Activated B cell treated with CpG ODN at 0.5 μM for 24 hours (primary cell): Measurements from ENCODE around the gene TMEM176B. TPM values are rescaled to one million over a fixed set of nuclear protein-coding genes. Genes with fewer than 3 reads are reported as not detected.
"Not testable (repeated sequence)": the region's sequence is repeated elsewhere in the genome, so short reads cannot be mapped to it uniquely, and the experiment has no call there.

Experiments used
- ATAC-seq: fragments of 200-7000 bp; cut with Tn5 transposase; one replicate; pipeline ENCODE4 v1.10.0; 2021; ENCODE audit warnings: low read depth, mild to moderate bottlenecking, moderate library complexity
- CTCF ChIA-PET: fragments of 350-600 bp; sonication (Branson Sonifier 250); formaldehyde crosslinking; loops from one replicate; lab custom pipeline; 2021; ENCODE audit warnings: antibody characterized with exemption; lab: Charles Lee
- POLR2A ChIA-PET: fragments of 350-600 bp; sonication (Branson Sonifier 250); formaldehyde crosslinking; loops from one replicate; lab custom pipeline; 2021; ENCODE audit warnings: antibody characterized with exemption; lab: Charles Lee
- DNase-seq: peaks from one replicate; pipeline ENCODE4 v3.0.0; 2022
- H3K27ac Mint-ChIP-seq: one replicate; pipeline ENCODE4 v1.8.0; 2020; ENCODE audit warnings: mixed read lengths
- H3K27me3 Mint-ChIP-seq: one replicate; pipeline ENCODE4 v1.8.0; 2021; ENCODE audit warnings: mixed read lengths
- H3K36me3 Mint-ChIP-seq: one replicate; pipeline ENCODE4 v1.8.0; 2021; ENCODE audit warnings: low read depth, mixed read lengths
- H3K4me1 Mint-ChIP-seq: one replicate; pipeline ENCODE4 v1.8.0; 2021; ENCODE audit warnings: mixed read lengths
- H3K4me3 Mint-ChIP-seq: one replicate; pipeline ENCODE4 v1.8.0; 2020; ENCODE audit warnings: mild to moderate bottlenecking, mixed read lengths
- H3K9me3 Mint-ChIP-seq: one replicate; pipeline ENCODE4 v1.8.0; 2020; ENCODE audit warnings: mixed read lengths
- intact Hi-C: fragments of 100-400 bp; cut with micrococcal nuclease; formaldehyde crosslinking; loops from one replicate; pipeline ENCODE4 v1.15.1; 2024
- total RNA-seq: library from RNA; stranded (reverse); gene quantifications from 2 replicates; pipeline ENCODE4 v1.2.3, GENCODE V29; 2022
- TF ChIP-seq, protein P1 (sequence below): fragments of 200-600 bp; IDR thresholded peaks from one replicate; pipeline ENCODE4 v1.8.0; 2022; ENCODE audit warnings: antibody characterized with exemption, mild to moderate bottlenecking

Gene TMEM176B
- total RNA-seq, 1 donor from 2014 or later, result 0.47 TPM

DNA sequence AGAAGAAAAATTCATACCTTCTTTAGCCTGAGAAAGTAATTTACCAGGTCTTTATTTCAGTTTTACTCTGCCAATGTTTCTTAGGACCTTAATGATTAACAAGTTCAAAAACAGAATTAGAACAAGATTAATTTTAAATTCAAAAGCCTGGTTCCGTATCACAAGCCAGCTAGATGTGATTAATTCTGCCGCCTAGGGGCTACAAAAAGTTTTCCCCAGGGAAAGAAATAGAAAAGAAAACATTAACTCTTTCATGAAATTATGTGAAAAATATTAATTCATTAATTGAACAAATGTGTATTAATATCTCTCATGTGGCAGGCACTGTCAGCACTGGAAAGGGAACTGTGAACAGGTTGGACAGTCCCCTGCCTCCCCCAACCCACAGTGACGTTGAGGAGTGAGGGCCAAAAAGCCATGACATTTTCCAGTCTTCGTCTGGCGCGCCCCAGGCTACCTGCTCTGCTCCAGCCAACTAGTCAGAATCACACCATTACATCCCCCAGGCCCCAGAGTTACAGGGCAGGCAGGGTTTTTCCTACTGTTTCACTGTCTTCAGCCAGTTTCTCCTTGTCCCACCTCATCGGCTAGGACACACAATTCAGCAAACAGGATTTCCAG lies 20.5 kb upstream of the TMEM176B start:
- intact Hi-C loops, result no loop called here
- H3K27ac Mint-ChIP-seq, result no peak overlapping the region
- peaks cover 10% of the 10 kb centered on the region for H3K27me3 Mint-ChIP-seq
- peaks cover 12% of the 10 kb centered on the region for H3K9me3 Mint-ChIP-seq
- no peaks in the 10 kb centered on the region for H3K4me1 Mint-ChIP-seq
- H3K36me3 Mint-ChIP-seq, result no peaks in the 10 kb centered on the region
- ATAC-seq (no peak), DNase-seq (no peak)
- H3K4me3 Mint-ChIP-seq, result no peak overlapping the region
- TF ChIP-seq, protein P1, sequence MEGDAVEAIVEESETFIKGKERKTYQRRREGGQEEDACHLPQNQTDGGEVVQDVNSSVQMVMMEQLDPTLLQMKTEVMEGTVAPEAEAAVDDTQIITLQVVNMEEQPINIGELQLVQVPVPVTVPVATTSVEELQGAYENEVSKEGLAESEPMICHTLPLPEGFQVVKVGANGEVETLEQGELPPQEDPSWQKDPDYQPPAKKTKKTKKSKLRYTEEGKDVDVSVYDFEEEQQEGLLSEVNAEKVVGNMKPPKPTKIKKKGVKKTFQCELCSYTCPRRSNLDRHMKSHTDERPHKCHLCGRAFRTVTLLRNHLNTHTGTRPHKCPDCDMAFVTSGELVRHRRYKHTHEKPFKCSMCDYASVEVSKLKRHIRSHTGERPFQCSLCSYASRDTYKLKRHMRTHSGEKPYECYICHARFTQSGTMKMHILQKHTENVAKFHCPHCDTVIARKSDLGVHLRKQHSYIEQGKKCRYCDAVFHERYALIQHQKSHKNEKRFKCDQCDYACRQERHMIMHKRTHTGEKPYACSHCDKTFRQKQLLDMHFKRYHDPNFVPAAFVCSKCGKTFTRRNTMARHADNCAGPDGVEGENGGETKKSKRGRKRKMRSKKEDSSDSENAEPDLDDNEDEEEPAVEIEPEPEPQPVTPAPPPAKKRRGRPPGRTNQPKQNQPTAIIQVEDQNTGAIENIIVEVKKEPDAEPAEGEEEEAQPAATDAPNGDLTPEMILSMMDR, result no peak
- CTCF ChIA-PET, result no interaction called here
- POLR2A ChIA-PET, result no interaction called here

DNA sequence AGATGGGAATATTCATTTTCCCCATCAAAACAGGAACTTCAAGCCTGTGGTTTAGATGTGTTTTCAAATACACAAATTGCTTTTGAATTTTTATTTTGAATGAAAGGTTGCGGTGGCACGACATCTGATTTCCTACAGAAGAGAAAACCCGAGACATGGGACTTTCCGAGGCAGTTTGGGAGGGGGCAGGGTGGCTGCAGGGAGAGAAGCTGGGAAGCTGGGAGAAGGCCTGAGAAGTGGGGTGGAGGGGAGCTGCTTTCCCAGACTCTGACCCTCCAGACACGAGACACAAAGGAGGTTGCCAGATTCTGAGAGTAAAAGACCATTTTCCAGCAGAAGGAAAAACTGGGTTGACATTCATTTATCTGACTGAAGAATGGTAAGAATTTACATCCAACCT lies 20.0 kb upstream of the TMEM176B start:
- intact Hi-C loops, result no loop called here
- TF ChIP-seq, protein P1, result no peak
- no peak for DNase-seq
- ChIA-PET CTCF (no interaction called here), POLR2A (no interaction called here)
- no peak for ATAC-seq
- peaks cover 14% of the 10 kb centered on the region for H3K9me3 Mint-ChIP-seq
- no peaks in the 10 kb centered on the region for H3K36me3 Mint-ChIP-seq
- H3K27ac Mint-ChIP-seq, result no peak overlapping the region
- no peak overlapping the region for H3K4me3 Mint-ChIP-seq
- H3K27me3 Mint-ChIP-seq, result peaks cover 10% of the 10 kb centered on the region
- H3K4me1 Mint-ChIP-seq, result no peaks in the 10 kb centered on the region

DNA sequence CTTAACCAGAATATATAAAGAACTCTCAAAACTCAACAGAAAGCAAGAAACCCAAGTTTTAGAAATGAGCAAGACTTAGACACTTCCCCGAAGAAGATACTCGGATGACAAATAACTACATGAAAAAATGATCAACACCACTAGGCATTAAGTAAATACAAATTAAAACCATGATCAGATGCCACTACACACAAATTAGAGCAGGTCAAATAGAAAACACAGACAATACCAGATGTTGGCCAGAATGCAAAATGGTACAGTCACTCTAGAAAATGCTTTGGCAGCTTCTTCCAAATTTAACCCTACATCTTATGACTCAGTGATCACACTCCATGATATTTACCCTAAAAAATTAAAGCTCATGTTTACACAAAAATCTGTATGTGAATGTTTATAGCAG lies 18.8 kb upstream of the TMEM176B start:
- intact Hi-C loops, result no loop called here
- POLR2A ChIA-PET, result no interaction called here

DNA sequence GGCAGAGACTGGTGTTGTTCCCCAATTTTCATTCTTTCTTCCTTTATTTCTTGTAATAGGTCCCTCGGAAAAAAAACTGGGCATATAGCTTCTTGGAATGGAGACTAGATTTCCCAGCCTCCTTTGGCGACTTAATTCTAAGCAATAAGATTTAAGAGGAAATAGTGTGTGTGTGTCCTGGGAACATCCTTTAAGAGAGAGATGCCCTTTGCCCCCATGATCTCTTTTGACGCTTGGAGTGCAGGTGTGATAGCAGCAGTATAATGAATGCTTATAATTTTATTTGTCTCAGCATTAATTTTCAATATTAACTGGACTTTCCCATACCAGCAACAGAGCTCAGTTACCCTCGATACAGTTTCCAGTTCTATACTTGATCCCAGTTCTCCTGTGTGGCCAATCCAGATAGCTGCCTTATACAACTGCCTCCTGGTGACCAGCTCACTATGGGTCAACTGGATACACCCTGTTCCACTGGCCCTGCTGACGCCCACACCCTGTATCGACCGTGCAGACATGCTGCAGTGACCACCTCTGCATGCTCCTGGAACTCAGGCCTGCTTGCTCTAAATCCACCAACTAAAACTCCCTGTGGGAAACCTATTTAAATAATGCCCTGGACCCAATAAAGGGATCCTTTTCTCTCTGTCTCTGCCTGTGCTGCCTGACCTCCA lies 14.3 kb upstream of the TMEM176B start:
- ATAC-seq (no peak), DNase-seq (no peak)
- TF ChIP-seq, protein P1, result no peak
- ChIA-PET POLR2A (no interaction called here), CTCF (no interaction called here)
- Mint-ChIP-seq H3K36me3 (no peaks in the 10 kb centered on the region), H3K27ac (no peak overlapping the region), H3K9me3 (peaks cover 12% of the 10 kb centered on the region), H3K4me1 (no peaks in the 10 kb centered on the region), H3K27me3 (peaks cover 21% of the 10 kb centered on the region), H3K4me3 (no peak overlapping the region)
- intact Hi-C loops, result no loop called here

More for the DNA sequence above, 18.8 kb upstream of the TMEM176B start:
- ATAC-seq (no peak), DNase-seq (no peak)
- TF ChIP-seq, protein P1, result no peak
- Mint-ChIP-seq H3K4me1 (no peaks in the 10 kb centered on the region), H3K9me3 (peaks cover 14% of the 10 kb centered on the region), H3K36me3 (no peaks in the 10 kb centered on the region), H3K27ac (no peak overlapping the region), H3K4me3 (no peak overlapping the region), H3K27me3 (peaks cover 10% of the 10 kb centered on the region)
- CTCF ChIA-PET, result no interaction called here

DNA sequence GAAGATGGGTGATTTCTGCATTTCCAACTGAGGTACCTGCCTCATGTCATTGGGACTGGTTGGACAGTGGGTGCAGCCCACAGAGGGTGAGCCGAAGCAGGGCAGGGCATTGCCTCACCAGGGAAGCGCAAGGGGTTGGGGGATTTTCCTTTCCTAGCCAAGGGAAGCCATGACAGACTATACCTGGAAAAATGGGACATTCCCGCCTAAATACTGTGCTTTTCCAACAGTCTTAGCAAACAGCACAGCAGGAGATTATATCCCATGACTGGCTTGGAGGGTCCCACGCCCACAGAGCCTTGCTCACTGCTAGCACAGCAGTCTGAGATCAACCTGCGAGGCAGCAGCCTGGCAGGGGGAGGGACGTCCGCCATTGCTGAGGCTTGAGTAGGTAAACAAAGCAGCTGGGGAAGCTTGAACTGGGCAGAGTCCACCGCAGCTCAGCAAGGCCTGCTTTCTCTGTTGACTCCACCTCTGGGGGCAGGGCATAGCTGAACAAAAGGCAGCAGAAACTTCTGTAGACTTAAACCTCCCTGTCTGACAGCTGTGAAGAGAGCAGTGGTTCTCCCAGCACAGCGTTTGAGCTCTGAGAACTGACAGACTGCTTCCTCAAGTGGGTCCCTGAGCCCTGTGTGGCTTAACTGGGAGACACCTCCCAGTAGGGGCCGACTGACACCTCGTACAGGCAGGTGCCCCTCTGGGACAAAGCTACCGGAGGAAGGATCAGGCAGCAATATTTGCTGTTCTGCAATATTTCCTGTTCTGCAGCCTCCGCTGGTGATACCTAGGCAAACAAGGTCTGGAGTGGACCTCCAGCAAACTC lies 7.7 kb upstream of the TMEM176B start:
- H3K4me3 Mint-ChIP-seq, CTCF ChIA-PET, H3K27ac Mint-ChIP-seq, DNase-seq, H3K4me1 Mint-ChIP-seq, H3K36me3 Mint-ChIP-seq, intact Hi-C loops, POLR2A ChIA-PET, ATAC-seq: not testable (repeated sequence)
- Mint-ChIP-seq H3K9me3 (peaks cover 13% of the 10 kb centered on the region), H3K27me3 (peaks cover 41% of the 10 kb centered on the region)
